ENCODE data around the gene DMRTC2. TPM values are rescaled to one million over a fixed set of nuclear protein-coding genes. Genes with fewer than 3 reads are reported as not detected.

The DMRTC2 gene
- total and polyA plus RNA-seq, 2 of the 13 experiments (the other 11 are each of a cell fraction or from before 2014, with no cell fraction given) = not detected

DNA sequence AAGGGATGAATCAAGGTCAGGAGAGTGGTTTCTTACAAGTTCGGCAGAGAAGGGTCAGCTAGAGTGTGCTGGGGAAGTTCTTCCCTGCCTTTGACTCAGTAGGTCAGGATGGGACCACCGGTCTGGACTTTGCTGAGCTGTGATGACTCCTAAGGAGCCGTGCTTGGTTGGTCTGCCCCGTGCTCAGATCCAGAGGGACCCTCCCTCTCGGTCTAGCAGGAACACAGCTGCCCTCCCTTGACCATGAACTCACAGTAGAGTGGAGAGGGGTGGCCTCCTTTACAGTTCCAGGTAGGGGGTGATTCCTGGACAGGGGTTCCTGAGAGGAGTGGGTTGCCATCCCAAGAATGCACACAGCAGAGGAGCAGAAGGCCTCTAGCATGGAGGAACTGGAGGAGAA, 19.5 kb downstream of the DMRTC2 start:
- Histone ChIP-seq H3K4me3 (replicated peaks in 1 of 3; ENCODE audit: insufficient read depth in 1 of 3, low read depth in 2 of 3, low read length in 3 of 3) (no peak overlapping the region), H4K20me1 (ENCODE audit: insufficient read depth, low read length) (peaks cover 79% of the 10 kb centered on the region), H3K4me2 (ENCODE audit: low read depth, low read length) (0 out of 2 replicates have a peak overlapping the region, but pooled peaks have one; percentile 35), H3K36me3 (replicated peaks in 1 of 2; ENCODE audit: control insufficient read depth in 1 of 2, insufficient read depth in 2 of 2, low read length in 2 of 2) (peaks cover 35 to 78% of the 10 kb centered on the region in 2 experiments), H3K9me3 (ENCODE audit: low read length) (no peaks in the 10 kb centered on the region), H2AFZ (ENCODE audit: low read length) (no peak overlapping the region), H3K9ac (ENCODE audit: insufficient read depth, low read depth, low read length) (no peak overlapping the region), H3K79me2 (ENCODE audit: insufficient read depth, low read length) (peaks cover 69% of the 10 kb centered on the region), H3K27me3 (ENCODE audit: control insufficient read depth in 1 of 2, insufficient read depth in 2 of 2, low read length in 2 of 2) (peaks cover 0 to 4% of the 10 kb centered on the region in 2 experiments; a peak in 1 of 5 replicates), H3K4me1 (ENCODE audit: insufficient read depth, low read length) (peaks cover 80% of the 10 kb centered on the region), H3K27ac (ENCODE audit: extremely low read length, insufficient read depth, low read length) (no peak overlapping the region)
- in situ Hi-C loops (cut with HindIII; ENCODE audit: extremely low pct_ligation_motif_present, low pct_unique_long_range_greater_than_20kb) (no loop called here), intact Hi-C loops (cut with micrococcal nuclease; ENCODE audit: unreplicated experiment) (no loop called here)
- no peak for ATAC-seq
- BruUV-seq (replicated peaks) = no TSS peak
- FAIRE-seq = no peak
- TF ChIP-seq, protein P1, sequence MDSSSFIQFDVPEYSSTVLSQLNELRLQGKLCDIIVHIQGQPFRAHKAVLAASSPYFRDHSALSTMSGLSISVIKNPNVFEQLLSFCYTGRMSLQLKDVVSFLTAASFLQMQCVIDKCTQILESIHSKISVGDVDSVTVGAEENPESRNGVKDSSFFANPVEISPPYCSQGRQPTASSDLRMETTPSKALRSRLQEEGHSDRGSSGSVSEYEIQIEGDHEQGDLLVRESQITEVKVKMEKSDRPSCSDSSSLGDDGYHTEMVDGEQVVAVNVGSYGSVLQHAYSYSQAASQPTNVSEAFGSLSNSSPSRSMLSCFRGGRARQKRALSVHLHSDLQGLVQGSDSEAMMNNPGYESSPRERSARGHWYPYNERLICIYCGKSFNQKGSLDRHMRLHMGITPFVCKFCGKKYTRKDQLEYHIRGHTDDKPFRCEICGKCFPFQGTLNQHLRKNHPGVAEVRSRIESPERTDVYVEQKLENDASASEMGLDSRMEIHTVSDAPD (CRISPR knock-in tag; IDR thresholded peaks at IDR 0.05) = 0 out of 2 replicates have a peak, but pooled peaks have one; percentile 1
- TF ChIP-seq POLR2G (IDR thresholded peaks at IDR 0.05; ENCODE audit: low read depth, low read length) (peak; percentile 25; the same call in 1 of the 2 replicates), RBM22 (optimal IDR thresholded peaks at IDR 0.05; ENCODE audit: low read length) (peak; percentile 60), POLR2A (IDR thresholded peaks at IDR 0.05; ENCODE audit: insufficient read depth in 1 of 2, low read depth in 2 of 2, low read length in 2 of 2) (peak; percentile 37 to 47; a peak in 1 of 4 replicates), ZNF773 (CRISPR knock-in tag; IDR thresholded peaks at IDR 0.05; ENCODE audit: borderline replicate concordance) (no peak), RBFOX2 (IDR thresholded peaks at IDR 0.05; ENCODE audit: low read depth, low read length) (peak; percentile 59; the same call in 1 of the 2 replicates), ZC3H13 (CRISPR knock-in tag; IDR thresholded peaks at IDR 0.05) (0 out of 2 replicates have a peak, but pooled peaks have one; percentile 31), ZNF468 (CRISPR knock-in tag; IDR thresholded peaks at IDR 0.05) (no peak)
- DNase-seq (ENCODE audit: low spot score) = no peak
- ChIA-PET CTCF (ENCODE audit: low intra/inter-chr PET ratio, low total read pairs) (no interaction called here), POLR2A (interaction anchor here (1.3 to 2.7 kb wide), 2 partner anchors 8 to 94 kb away, joined by 4 to 18 read pairs; partner anchors contain the start of gene RABAC1)
- WGBS (ENCODE audit: low lambda C conversion rate) = 100% methylated on average over 2 of the region's 5 CpGs
